ENCODE results near the gene BCHE.

DNA sequence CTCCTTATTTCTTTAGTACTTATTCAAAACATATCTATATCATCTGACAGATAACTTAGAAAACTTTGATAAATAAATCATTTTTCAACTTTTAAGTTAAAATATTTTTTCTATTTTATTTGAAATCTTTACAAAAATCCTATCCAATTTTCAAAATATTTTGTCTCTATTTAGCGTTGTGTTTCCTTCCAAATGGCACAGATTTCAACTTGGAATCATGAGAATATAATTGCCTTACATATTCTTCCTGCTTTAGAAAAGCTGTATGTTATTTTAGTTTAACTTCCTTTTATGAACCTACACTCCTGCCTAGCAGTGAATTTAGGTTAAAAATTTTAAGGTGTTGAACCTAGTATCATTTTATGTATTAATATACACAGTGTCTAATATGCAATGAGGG is 38.2 kb downstream of the BCHE start:
- no peak for TF ChIP-seq EZH2 (IDR thresholded peaks at IDR 0.05)
- no peak for TF ChIP-seq POLR2AphosphoS5 (IDR thresholded peaks at IDR 0.05; ENCODE audit: borderline replicate concordance, low read depth, low read length)

All from SK-N-MC (cell line).